ENCODE measurements around the gene ARHGAP5. TPM values are rescaled to one million over a fixed set of nuclear protein-coding genes. Genes with fewer than 3 reads are reported as not detected.

The ARHGAP5 gene
- polyA plus RNA-seq, 3 donors from 2014 or later = 6.8 to 16.9 (median 11.3) TPM

GRCh38 chr14:32137892-32138291, 60.8 kb downstream of the ARHGAP5 start:
- Mint-ChIP-seq H3K27me3 (ENCODE audit: low read depth in 3 of 3) (no peaks in the 10 kb centered on the region), H3K36me3 (peaks cover 23 to 55% (median 43%) of the 10 kb centered on the region in 3 donors), H3K4me1 (no peaks in the 10 kb centered on the region), H3K9me3 (peaks cover 0 to 5% (median 0%) of the 10 kb centered on the region in 6 donors), H3K27ac (no peak overlapping the region), H3K4me3 (no peak overlapping the region)
- no peak for DNase-seq

DNA sequence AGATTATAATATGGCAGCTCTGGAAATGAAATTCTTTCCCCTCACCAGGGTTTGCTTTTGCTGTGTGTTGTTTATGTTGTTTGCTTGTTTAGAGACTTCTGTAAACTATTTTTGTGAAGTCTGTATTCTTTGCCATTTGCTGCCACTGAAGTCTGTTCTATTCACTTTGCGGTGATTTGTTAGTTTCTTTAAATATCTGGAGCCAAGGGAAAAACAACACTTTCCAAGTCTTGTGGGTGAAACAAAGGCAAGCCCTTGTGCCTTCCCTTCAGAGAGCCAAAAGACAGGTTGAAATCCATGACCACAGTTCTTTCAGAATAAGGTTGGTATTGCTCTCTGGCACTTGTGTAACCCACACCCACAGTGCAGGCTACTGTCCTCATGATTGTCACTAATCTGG, 65.2 kb downstream of the ARHGAP5 start:
- DNase-seq = no peak
- Mint-ChIP-seq H3K9me3 (peaks cover 0 to 5% (median 0%) of the 10 kb centered on the region in 6 donors), H3K27ac (no peak overlapping the region), H3K27me3 (ENCODE audit: low read depth in 3 of 3) (no peaks in the 10 kb centered on the region), H3K4me3 (no peak overlapping the region), H3K36me3 (peaks cover 6 to 38% (median 30%) of the 10 kb centered on the region in 3 donors), H3K4me1 (no peaks in the 10 kb centered on the region)

DNA sequence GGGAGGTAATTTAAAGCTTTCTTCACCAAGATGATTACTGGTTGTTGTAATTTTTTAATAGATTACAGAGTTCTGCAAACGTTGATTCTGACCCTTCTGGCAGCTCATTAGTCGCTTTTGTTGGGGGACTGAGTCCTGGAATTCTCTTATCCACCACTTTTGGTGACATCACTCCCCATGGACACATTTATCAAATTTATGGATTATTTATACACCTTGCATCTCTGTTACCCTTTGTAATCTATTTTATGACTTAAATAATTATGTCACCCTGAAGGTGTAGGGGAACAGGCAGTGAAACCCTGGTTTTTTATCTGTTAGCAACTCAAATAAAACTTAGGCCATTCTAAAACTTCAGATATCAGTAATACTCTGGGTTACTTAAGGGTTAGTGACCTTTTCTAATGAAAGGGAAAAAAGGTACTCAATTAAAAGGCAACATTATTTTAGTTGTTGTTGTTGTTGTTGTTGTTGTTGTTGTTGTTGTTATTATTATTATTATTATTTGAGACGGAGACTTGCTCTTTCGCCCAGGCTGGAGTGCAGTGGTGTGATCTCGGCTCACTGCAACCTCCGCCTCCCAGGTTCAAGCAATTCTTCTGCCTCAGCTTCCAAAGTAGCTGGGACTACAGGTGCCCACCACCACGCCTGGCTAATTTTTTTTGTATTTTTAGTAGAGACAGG, 65.8 kb downstream of the ARHGAP5 start:
- no peaks in the 10 kb centered on the region for H3K4me1 Mint-ChIP-seq
- no peak overlapping the region for H3K27ac Mint-ChIP-seq
- no peaks in the 10 kb centered on the region for H3K27me3 Mint-ChIP-seq (ENCODE audit: low read depth in 3 of 3)
- peaks cover 0 to 5% (median 0%) of the 10 kb centered on the region in 6 donors for H3K9me3 Mint-ChIP-seq
- H3K4me3 Mint-ChIP-seq = no peak overlapping the region
- peaks cover 4 to 36% (median 28%) of the 10 kb centered on the region in 3 donors for H3K36me3 Mint-ChIP-seq
- no peak for DNase-seq

GRCh38 chr14:32150392-32150791, 73.3 kb downstream of the ARHGAP5 start:
- DNase-seq = no peak
- Mint-ChIP-seq H3K9me3 (no peaks in the 10 kb centered on the region), H3K4me1 (no peaks in the 10 kb centered on the region), H3K27me3 (ENCODE audit: low read depth in 3 of 3) (no peaks in the 10 kb centered on the region), H3K27ac (no peak overlapping the region), H3K4me3 (no peak overlapping the region), H3K36me3 (peaks cover 4 to 26% (median 24%) of the 10 kb centered on the region in 3 donors)

DNA sequence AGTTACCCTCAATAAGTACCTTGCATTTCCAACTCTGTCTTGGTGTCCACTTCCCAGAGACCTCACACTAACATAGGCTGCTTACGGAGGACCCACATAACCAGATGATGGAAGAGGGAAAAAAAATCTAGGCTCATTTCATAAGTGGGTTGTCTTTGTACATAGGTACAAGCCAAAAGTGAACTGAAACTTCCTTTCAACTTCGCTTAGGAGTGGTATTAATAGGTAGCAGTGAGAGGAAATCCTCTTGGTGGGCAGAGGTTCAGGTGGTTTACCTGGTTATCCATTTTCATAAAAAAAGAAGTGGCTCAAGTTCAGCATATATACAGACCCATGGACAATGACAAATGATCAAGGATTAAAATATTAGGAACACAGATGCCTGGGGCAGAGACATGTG, 88.9 kb downstream of the ARHGAP5 start:
- no peak overlapping the region for H3K27ac Mint-ChIP-seq
- no peak overlapping the region for H3K4me3 Mint-ChIP-seq
- H3K36me3 Mint-ChIP-seq = peaks cover 0 to 3% (median 0%) of the 10 kb centered on the region in 3 donors
- no peak for DNase-seq
- peaks cover 0 to 3% (median 0%) of the 10 kb centered on the region in 6 donors for H3K9me3 Mint-ChIP-seq
- H3K27me3 Mint-ChIP-seq (ENCODE audit: low read depth in 3 of 3) = peaks cover 3 to 4% (median 4%) of the 10 kb centered on the region in 3 donors
- H3K4me1 Mint-ChIP-seq = peaks cover 0 to 1% of the 10 kb centered on the region in 2 donors

DNA sequence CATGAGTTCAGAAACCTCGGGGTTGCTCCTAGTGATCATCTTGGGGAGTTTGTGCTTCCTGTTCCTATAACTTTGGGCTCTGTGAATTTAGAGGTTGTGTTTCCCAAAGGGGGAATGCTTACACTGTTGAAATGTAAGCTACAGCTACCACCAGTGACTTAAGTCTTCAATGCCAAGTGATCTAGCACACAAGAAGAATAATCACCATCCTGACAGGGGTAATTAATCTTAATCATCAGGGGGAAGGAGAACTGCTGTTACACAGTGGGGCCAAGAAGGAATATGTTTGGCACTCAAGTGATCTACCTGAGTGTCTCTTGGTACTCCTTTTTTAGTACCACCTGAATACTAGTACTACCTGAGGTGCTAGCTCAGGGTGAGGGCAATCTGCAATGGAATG, 89.8 kb downstream of the ARHGAP5 start:
- no peak overlapping the region for H3K27ac Mint-ChIP-seq
- no peak overlapping the region for H3K4me3 Mint-ChIP-seq
- peaks cover 0 to 3% (median 0%) of the 10 kb centered on the region in 6 donors for H3K9me3 Mint-ChIP-seq

DNA sequence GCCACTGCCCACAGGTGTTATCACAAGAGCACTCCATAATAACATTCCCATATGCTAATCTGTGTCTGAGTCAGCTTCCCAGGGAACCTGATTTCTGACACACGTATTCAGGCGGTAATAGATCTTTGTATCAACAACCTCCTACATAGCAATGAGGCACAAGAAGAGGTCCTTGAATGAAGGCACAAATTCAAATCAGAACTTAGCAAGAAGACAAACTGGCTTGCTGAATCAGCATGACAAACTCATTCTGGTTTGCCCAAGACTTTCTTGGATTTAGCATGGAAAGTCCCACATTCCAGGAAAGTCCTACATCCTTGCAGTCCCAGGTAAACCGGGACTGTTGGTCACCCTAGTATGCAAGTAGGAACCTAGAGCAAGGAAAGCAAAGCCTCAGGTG, 90.8 kb downstream of the ARHGAP5 start:
- DNase-seq = no peak
- Mint-ChIP-seq H3K4me1 (peaks cover 0 to 1% of the 10 kb centered on the region in 2 donors), H3K27ac (no peak overlapping the region), H3K36me3 (no peaks in the 10 kb centered on the region), H3K9me3 (peaks cover 0 to 3% (median 0%) of the 10 kb centered on the region in 6 donors), H3K4me3 (no peak overlapping the region), H3K27me3 (ENCODE audit: low read depth in 3 of 3) (peaks cover 3 to 4% (median 4%) of the 10 kb centered on the region in 3 donors)

More for the DNA sequence above, 89.8 kb downstream of the ARHGAP5 start:
- peaks cover 0 to 1% of the 10 kb centered on the region in 2 donors for H3K4me1 Mint-ChIP-seq
- no peak for DNase-seq
- H3K36me3 Mint-ChIP-seq = no peaks in the 10 kb centered on the region
- peaks cover 3 to 4% (median 4%) of the 10 kb centered on the region in 3 donors for H3K27me3 Mint-ChIP-seq (ENCODE audit: low read depth in 3 of 3)

DNA sequence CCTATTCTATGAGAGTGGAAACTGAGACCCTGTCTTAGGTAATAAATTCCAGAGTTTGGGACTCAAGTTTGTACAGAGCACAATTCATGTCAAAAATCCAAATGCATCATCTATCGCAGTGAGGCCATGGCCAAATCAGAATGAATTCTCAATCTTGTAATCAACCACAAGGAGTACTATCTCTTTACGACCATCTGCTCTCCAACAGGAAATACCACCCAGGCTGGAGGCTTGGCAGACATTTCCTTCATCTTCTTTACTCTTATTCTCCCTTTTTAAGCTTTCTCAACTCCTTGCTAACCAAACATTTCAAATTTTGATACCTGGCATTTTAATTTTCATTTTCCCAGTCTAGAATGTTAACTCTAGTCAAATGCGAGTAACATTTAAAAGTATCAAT, 92.1 kb downstream of the ARHGAP5 start:
- H3K27ac Mint-ChIP-seq = no peak overlapping the region
- no peak for DNase-seq
- H3K27me3 Mint-ChIP-seq (ENCODE audit: low read depth in 3 of 3) = peaks cover 3 to 8% (median 4%) of the 10 kb centered on the region in 3 donors

DNA sequence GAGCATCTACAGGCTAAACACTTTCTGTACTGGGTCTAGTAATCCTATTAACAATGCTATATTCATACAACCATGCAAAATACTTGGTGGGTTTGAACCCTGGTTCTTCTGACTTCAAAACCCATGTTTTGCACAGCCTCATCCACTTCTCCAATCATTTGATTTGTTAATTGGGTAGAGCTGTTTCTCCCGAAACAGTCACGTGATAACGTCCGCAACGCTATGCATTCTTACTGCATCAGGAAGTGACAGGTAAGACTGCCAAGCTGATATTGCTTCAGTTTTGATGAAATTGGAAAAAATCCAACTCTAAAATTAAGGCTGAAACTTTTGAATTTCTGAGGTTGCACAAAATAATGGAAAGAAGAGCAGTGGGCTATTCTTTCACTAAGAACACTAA, 94.4 kb downstream of the ARHGAP5 start:
- peaks cover 0 to 1% of the 10 kb centered on the region in 2 donors for H3K4me1 Mint-ChIP-seq
- peaks cover 0 to 8% (median 3%) of the 10 kb centered on the region in 3 donors for H3K27me3 Mint-ChIP-seq (ENCODE audit: low read depth in 3 of 3)
- H3K27ac Mint-ChIP-seq = no peak overlapping the region
- no peak overlapping the region for H3K4me3 Mint-ChIP-seq
- no peak for DNase-seq
- H3K36me3 Mint-ChIP-seq = no peaks in the 10 kb centered on the region
- no peaks in the 10 kb centered on the region for H3K9me3 Mint-ChIP-seq

More for the DNA sequence above, 92.1 kb downstream of the ARHGAP5 start:
- H3K36me3 Mint-ChIP-seq = no peaks in the 10 kb centered on the region
- peaks cover 0 to 3% (median 0%) of the 10 kb centered on the region in 6 donors for H3K9me3 Mint-ChIP-seq
- H3K4me3 Mint-ChIP-seq = no peak overlapping the region
- peaks cover 0 to 1% of the 10 kb centered on the region in 2 donors for H3K4me1 Mint-ChIP-seq

DNA sequence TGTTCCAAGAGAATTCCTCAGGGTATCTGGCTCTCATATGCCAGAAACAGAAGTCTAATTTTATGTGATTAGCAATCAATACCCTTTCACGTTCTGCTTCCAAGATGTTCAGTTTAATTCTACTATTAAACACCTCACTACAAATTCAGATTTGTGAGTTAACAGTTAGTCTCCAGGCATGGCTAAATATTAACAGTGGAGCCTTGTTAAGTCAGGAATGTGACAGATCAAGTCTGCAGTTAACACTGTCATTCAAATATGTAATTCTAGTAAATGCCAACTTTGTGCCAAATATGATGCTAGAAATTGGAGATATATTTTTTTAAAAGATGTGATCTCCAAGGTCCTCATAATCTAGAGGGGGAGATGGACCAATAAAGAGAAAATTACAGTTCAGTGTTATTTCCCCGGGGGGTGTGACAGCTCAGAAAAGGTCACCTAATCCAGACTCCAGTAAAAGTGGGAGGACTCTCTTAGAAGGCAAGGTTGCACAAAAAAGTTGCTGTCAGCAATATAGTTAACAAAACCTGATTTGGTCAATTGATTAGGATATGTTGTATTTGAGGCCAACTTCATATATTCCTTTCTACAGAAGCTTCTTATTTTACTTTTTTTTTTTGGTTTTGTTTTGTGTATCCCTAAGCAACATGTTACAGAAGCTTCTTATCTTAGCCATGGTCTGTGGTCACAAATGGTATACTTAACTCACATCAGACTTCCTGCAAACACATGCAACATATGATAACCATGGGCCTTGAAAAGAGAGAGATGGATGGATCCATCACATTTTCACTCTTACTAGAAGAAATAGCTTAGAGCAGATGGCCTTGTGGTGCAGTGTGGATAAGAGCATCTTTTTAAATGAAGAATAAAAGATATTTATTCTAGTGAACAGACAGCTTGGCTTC, 106.3 kb downstream of the ARHGAP5 start:
- Mint-ChIP-seq H3K4me1 (no peaks in the 10 kb centered on the region), H3K36me3 (peaks cover 0 to 3% (median 0%) of the 10 kb centered on the region in 3 donors), H3K27ac (no peak overlapping the region), H3K27me3 (ENCODE audit: low read depth in 3 of 3) (peaks cover 4 to 8% (median 7%) of the 10 kb centered on the region in 3 donors), H3K9me3 (peaks cover 3 to 31% (median 6%) of the 10 kb centered on the region in 6 donors), H3K4me3 (no peak overlapping the region)
- DNase-seq = no peak

- Mint-ChIP-seq H3K4me1 (no peaks in the 10 kb centered on the region), H3K9me3 (peaks cover 3 to 25% (median 5%) of the 10 kb centered on the region in 6 donors), H3K36me3 (peaks cover 0 to 3% (median 0%) of the 10 kb centered on the region in 3 donors), H3K4me3 (no peak overlapping the region), H3K27me3 (ENCODE audit: low read depth in 3 of 3) (peaks cover 2 to 6% (median 5%) of the 10 kb centered on the region in 3 donors), H3K27ac (no peak overlapping the region)
- no peak for DNase-seq
Measured at GRCh38 chr14:32185097-32185496, 108.0 kb downstream of the ARHGAP5 start.

DNA sequence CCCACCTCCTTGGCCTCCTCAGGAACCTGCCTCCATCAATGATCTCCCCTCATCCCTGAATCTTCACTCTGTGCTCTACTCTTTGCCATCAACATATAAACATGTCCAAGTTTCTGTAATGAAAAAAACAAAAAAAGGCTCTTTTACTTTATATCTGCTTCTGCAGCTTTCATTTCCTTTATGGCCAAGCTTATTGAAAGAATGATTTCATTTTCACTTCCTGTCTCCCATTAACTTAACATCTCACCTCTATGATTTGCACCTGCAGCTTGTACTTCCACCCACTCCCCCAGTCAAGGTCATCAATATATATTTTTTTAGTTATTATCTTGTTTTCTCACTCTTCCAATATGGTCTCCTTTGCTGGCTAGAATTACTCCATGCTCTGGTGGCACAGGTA, 109.1 kb downstream of the ARHGAP5 start:
- Mint-ChIP-seq H3K36me3 (peaks cover 0 to 3% (median 0%) of the 10 kb centered on the region in 3 donors), H3K9me3 (peaks cover 2 to 25% (median 4%) of the 10 kb centered on the region in 6 donors), H3K4me1 (no peaks in the 10 kb centered on the region), H3K4me3 (no peak overlapping the region), H3K27ac (no peak overlapping the region), H3K27me3 (ENCODE audit: low read depth in 3 of 3) (peaks cover 2 to 5% (median 3%) of the 10 kb centered on the region in 3 donors)
- no peak for DNase-seq

DNA sequence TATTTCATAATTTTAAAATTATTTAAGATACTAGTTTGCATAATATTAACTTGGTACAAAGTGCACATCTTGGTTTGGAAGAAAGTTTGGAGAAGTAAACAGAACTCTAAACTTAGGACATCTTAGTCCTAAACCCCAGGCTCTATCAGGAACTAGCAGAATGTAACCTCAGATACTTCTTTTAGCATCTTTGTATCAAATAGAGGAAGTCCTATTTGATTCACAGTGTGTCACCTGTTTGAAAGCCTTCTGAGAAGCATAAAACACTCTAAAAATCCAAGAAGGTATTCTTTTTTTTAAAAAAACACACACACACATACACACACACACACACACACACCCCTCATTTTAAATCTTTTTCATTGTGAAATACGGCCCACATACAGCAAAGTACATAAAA, 112.7 kb downstream of the ARHGAP5 start:
- Mint-ChIP-seq H3K4me3 (no peak overlapping the region), H3K27me3 (ENCODE audit: low read depth in 3 of 3) (peaks cover 2 to 5% (median 4%) of the 10 kb centered on the region in 3 donors), H3K4me1 (no peaks in the 10 kb centered on the region), H3K27ac (no peak overlapping the region), H3K9me3 (peaks cover 0 to 15% (median 4%) of the 10 kb centered on the region in 6 donors), H3K36me3 (peaks cover 0 to 3% (median 0%) of the 10 kb centered on the region in 3 donors)
- DNase-seq = no peak

GRCh38 chr14:32190673-32191072, 113.6 kb downstream of the ARHGAP5 start:
- Mint-ChIP-seq H3K9me3 (peaks cover 0 to 9% (median 0%) of the 10 kb centered on the region in 6 donors), H3K4me1 (no peaks in the 10 kb centered on the region), H3K36me3 (no peaks in the 10 kb centered on the region), H3K4me3 (no peak overlapping the region), H3K27me3 (ENCODE audit: low read depth in 3 of 3) (peaks cover 2 to 5% (median 4%) of the 10 kb centered on the region in 3 donors), H3K27ac (no peak overlapping the region)
- no peak for DNase-seq
